Measurements from ENCODE around the gene MORF4L1. TPM values are rescaled to one million over a fixed set of nuclear protein-coding genes. Genes with fewer than 3 reads are reported as not detected.

Gene MORF4L1
- total RNA-seq, 2 experiments from 2014 or later = 268 to 276 TPM

GRCh38 chr15:78943692-78944091 lies 71.0 kb downstream of the MORF4L1 start:
- DNase-seq = no peak
- POLR2A ChIA-PET = no interaction called here
- peaks cover 36% of the 10 kb centered on the region for H3K27me3 Mint-ChIP-seq
- H3K4me3 Mint-ChIP-seq = peak overlapping the region; percentile 77
- ATAC-seq (ENCODE audit: low read depth) = no peak
- H3K27ac Mint-ChIP-seq = no peak overlapping the region
- H3K4me1 Mint-ChIP-seq = peaks cover 9% of the 10 kb centered on the region
- peaks cover 4% of the 10 kb centered on the region for H3K36me3 Mint-ChIP-seq
- no peaks in the 10 kb centered on the region for H3K9me3 Mint-ChIP-seq

GRCh38 chr15:78944202-78944625 lies 71.5 kb downstream of the MORF4L1 start:
- H3K4me3 Mint-ChIP-seq = peak overlapping the region; percentile 77
- POLR2A ChIA-PET = no interaction called here
- no peaks in the 10 kb centered on the region for H3K9me3 Mint-ChIP-seq
- no peak overlapping the region for H3K27ac Mint-ChIP-seq
- peaks cover under 1% of the 10 kb centered on the region for H3K36me3 Mint-ChIP-seq
- DNase-seq = no peak
- H3K27me3 Mint-ChIP-seq = peaks cover 36% of the 10 kb centered on the region
- H3K4me1 Mint-ChIP-seq = peaks cover 5% of the 10 kb centered on the region
- no peak for ATAC-seq (ENCODE audit: low read depth)

GRCh38 chr15:78944669-78945407 lies 72.1 kb downstream of the MORF4L1 start, which contains the start of gene CTSH:
CTSH (minus strand) TSS chr15:78945046; CDS start chr15:78944981, 65 bp downstream.
- Mint-ChIP-seq H3K27ac (no peak within 1 kb of the TSS), H3K27me3 (peaks cover 36% of the 10 kb centered on the region), H3K4me1 (peaks cover 5% of the 10 kb centered on the region), H3K36me3 (no peaks in the 10 kb centered on the region), H3K4me3 (peak within 1 kb of the TSS; percentile 77), H3K9me3 (no peaks in the 10 kb centered on the region)
- ATAC-seq (ENCODE audit: low read depth) (peak; percentile 86), DNase-seq (peak; percentile 85)
- POLR2A ChIA-PET = no interaction called here

GRCh38 chr15:78946493-78946892 lies 73.8 kb downstream of the MORF4L1 start:
- POLR2A ChIA-PET = no interaction called here
- Mint-ChIP-seq H3K27me3 (peaks cover 36% of the 10 kb centered on the region), H3K9me3 (no peaks in the 10 kb centered on the region), H3K36me3 (no peaks in the 10 kb centered on the region), H3K4me3 (peak overlapping the region; percentile 48), H3K4me1 (peaks cover 11% of the 10 kb centered on the region), H3K27ac (no peak overlapping the region)
- DNase-seq = no peak
- no peak for ATAC-seq (ENCODE audit: low read depth)

GRCh38 chr15:78947506-78947905 lies 74.8 kb downstream of the MORF4L1 start:
- Mint-ChIP-seq H3K27me3 (peaks cover 36% of the 10 kb centered on the region), H3K36me3 (no peaks in the 10 kb centered on the region), H3K4me1 (peaks cover 14% of the 10 kb centered on the region), H3K4me3 (no peak overlapping the region), H3K27ac (no peak overlapping the region), H3K9me3 (no peaks in the 10 kb centered on the region)
- POLR2A ChIA-PET = no interaction called here
- ATAC-seq (ENCODE audit: low read depth) (no peak), DNase-seq (no peak)

Other genes with a start within 250 kb of the MORF4L1 start
- not detected for gene CHRNB4, start 231.7 kb upstream of the MORF4L1 start, total RNA-seq
- under 1 TPM in 1 of 2 experiments, not detected in 1; 0.14 TPM for gene ADAMTS7, start 61.4 kb upstream of the MORF4L1 start, total RNA-seq
- gene CTSH, start 72.2 kb downstream of the MORF4L1 start, total RNA-seq = 10 to 100 TPM; 31.5 to 33.9 TPM
- gene RASGRF1, start 217.9 kb downstream of the MORF4L1 start, total RNA-seq = not detected

Measured in activated naive CD8-positive, alpha-beta T cell treated with anti-CD3 and anti-CD28 coated beads, Interleukin-2, amount 10 ng/mL, durations not matched to agents 7 days and 5 days (primary cell).